Kidney (tissue), 14 donors: ENCODE measurements around the gene RGS6. TPM values are rescaled to one million over a fixed set of nuclear protein-coding genes. Genes with fewer than 3 reads are reported as not detected.

Experiments used
- DNase-seq, 5 donors: peaks; one replicate each; pipeline ENCODE4 v3.0.0-alpha.2; 2013 to 2020
- FAIRE-seq: peaks from 2 replicates; lab custom pipeline; 2012; peaks lifted over from hg19 to GRCh38; lab: Jason Lieb, UNC
- H3K27ac ChIP-seq, 2 donors: one replicate each; pipeline ENCODE4 v1.7.0; 2013; ENCODE audit warnings: low read depth in 2 of 2, low read length in 2 of 2, inconsistent platforms in 1 of 2
- H3K27me3 ChIP-seq: one replicate; pipeline ENCODE4 v1.7.1; 2013; ENCODE audit warnings: low read length, inconsistent platforms; ENCODE audit not compliant: control insufficient read depth, insufficient read depth
- H3K36me3 ChIP-seq, 3 donors: one replicate each; pipeline versions ENCODE4 v1.7.0 to v1.7.1; 2013; ENCODE audit warnings: low read length in 3 of 3, control low read depth in 1 of 3, inconsistent platforms in 1 of 3; ENCODE audit not compliant: insufficient read depth in 3 of 3, control insufficient read depth in 2 of 3
- H3K4me1 ChIP-seq, 3 donors: one replicate each; pipeline versions ENCODE4 v1.7.0 to v1.7.1; 2013; ENCODE audit warnings: low read length in 3 of 3, inconsistent platforms in 1 of 3, low read depth in 1 of 3; ENCODE audit not compliant: control insufficient read depth in 2 of 3, insufficient read depth in 2 of 3
- H3K4me3 ChIP-seq, 3 donors: one replicate each; pipeline versions ENCODE4 v1.7.0 to v1.8.1; 2013; ENCODE audit warnings: low read length in 3 of 3, control low read depth in 1 of 3, inconsistent platforms in 1 of 3
- H3K9ac ChIP-seq, 3 donors: one replicate each; pipeline versions ENCODE4 v1.7.0 to v1.7.1; 2013; ENCODE audit warnings: low read length in 3 of 3, control low read depth in 1 of 3, inconsistent platforms in 1 of 3
- H3K9me3 ChIP-seq, 3 donors: one replicate each; pipeline versions ENCODE4 v1.7.0 to v1.7.1; 2013; ENCODE audit warnings: low read length in 3 of 3, control low read depth in 1 of 3, inconsistent platforms in 1 of 3; ENCODE audit not compliant: control insufficient read depth in 2 of 3, insufficient read depth in 1 of 3
- intact Hi-C: fragments of 100-400 bp; cut with DNase I; formaldehyde crosslinking; loops from one replicate; pipeline ENCODE4 v1.11.1; 2022
- polyA plus RNA-seq: library from polyadenylated mRNA; stranded (reverse); fragments of 350-450 nt; fragmentation: Illumina TruSeq; extraction: RNeasy Lipid Tissue Mini Kit (QIAGEN cat#74804); gene quantifications from one replicate; pipeline ENCODE4 v1.2.3, GENCODE V29; 2014; ENCODE audit warnings: low read depth, low replicate concordance; ENCODE audit not compliant: insufficient read depth
- total RNA-seq: library from RNA; stranded (reverse); fragmentation: NEBNext Ultra II Directional; extraction: Animal tissue kit (Norgen Biotek cat#: 25700); gene quantifications from one replicate; pipeline ENCODE4 v1.2.1, GENCODE V29; 2021
- TF ChIP-seq, protein P1 (sequence below): IDR thresholded peaks from 3 replicates; pipeline ENCODE4 v1.5.1; 2012; ENCODE audit warnings: mild to moderate bottlenecking, moderate library complexity, borderline replicate concordance; ENCODE audit not compliant: insufficient read depth; ENCODE audit errors: extremely low read depth
- donor health status: control.
- donor health status: control.
- donor health status: control.
- donor health status: control.
- donor health status: control.
- donor health status: DM: yes; HTN: yes; CAD: no.
- donor health status: Normal renal cell carcinoma (clear cell type).

Gene RGS6
- total and polyA plus RNA-seq, 2 donors from 2014 or later, result 1.1 to 1.4 TPM

- Histone ChIP-seq H3K4me3 (no peak overlapping the region), H3K27ac (no peak overlapping the region), H3K27me3 (no peaks in the 10 kb centered on the region), H3K9me3 (no peaks in the 10 kb centered on the region), H3K36me3 (no peaks in the 10 kb centered on the region), H3K4me1 (peaks cover 0 to 3% (median 3%) of the 10 kb centered on the region in 3 donors), H3K9ac (no peak overlapping the region)
- FAIRE-seq, result no peak
- intact Hi-C loops, result no loop called here
- TF ChIP-seq, protein P1, sequence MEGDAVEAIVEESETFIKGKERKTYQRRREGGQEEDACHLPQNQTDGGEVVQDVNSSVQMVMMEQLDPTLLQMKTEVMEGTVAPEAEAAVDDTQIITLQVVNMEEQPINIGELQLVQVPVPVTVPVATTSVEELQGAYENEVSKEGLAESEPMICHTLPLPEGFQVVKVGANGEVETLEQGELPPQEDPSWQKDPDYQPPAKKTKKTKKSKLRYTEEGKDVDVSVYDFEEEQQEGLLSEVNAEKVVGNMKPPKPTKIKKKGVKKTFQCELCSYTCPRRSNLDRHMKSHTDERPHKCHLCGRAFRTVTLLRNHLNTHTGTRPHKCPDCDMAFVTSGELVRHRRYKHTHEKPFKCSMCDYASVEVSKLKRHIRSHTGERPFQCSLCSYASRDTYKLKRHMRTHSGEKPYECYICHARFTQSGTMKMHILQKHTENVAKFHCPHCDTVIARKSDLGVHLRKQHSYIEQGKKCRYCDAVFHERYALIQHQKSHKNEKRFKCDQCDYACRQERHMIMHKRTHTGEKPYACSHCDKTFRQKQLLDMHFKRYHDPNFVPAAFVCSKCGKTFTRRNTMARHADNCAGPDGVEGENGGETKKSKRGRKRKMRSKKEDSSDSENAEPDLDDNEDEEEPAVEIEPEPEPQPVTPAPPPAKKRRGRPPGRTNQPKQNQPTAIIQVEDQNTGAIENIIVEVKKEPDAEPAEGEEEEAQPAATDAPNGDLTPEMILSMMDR, result no peak
- DNase-seq, result no peak
Observed at GRCh38 chr14:72457641-72458040, 525.4 kb downstream of the RGS6 start.

GRCh38 chr14:72462056-72462455 lies 529.8 kb downstream of the RGS6 start:
- TF ChIP-seq, protein P1, result no peak
- no peaks in the 10 kb centered on the region for H3K4me1 ChIP-seq
- no peaks in the 10 kb centered on the region for H3K36me3 ChIP-seq
- no peak overlapping the region for H3K27ac ChIP-seq
- peaks cover 0 to 11% (median 3%) of the 10 kb centered on the region in 3 donors for H3K9me3 ChIP-seq
- H3K27me3 ChIP-seq, result no peaks in the 10 kb centered on the region
- intact Hi-C loops, result no loop called here
- no peak overlapping the region for H3K9ac ChIP-seq
- FAIRE-seq, result no peak
- H3K4me3 ChIP-seq, result no peak overlapping the region
- DNase-seq, result no peak

GRCh38 chr14:72463291-72463866 lies 531.1 kb downstream of the RGS6 start:
- DNase-seq, result no peak
- no peaks in the 10 kb centered on the region for H3K27me3 ChIP-seq
- no peaks in the 10 kb centered on the region for H3K36me3 ChIP-seq
- intact Hi-C loops, result no loop called here
- TF ChIP-seq, protein P1, result no peak
- no peak overlapping the region for H3K9ac ChIP-seq
- FAIRE-seq, result no peak
- H3K27ac ChIP-seq, result no peak overlapping the region
- peaks cover 0 to 12% (median 3%) of the 10 kb centered on the region in 3 donors for H3K9me3 ChIP-seq
- no peak overlapping the region for H3K4me3 ChIP-seq
- H3K4me1 ChIP-seq, result no peaks in the 10 kb centered on the region

GRCh38 chr14:72464226-72464625 lies 532.0 kb downstream of the RGS6 start:
- Histone ChIP-seq H3K36me3 (no peaks in the 10 kb centered on the region), H3K27me3 (no peaks in the 10 kb centered on the region), H3K4me3 (no peak overlapping the region), H3K9ac (no peak overlapping the region), H3K9me3 (peaks cover 0 to 12% (median 3%) of the 10 kb centered on the region in 3 donors), H3K27ac (no peak overlapping the region), H3K4me1 (no peaks in the 10 kb centered on the region)
- intact Hi-C loops, result no loop called here
- DNase-seq (no peak), FAIRE-seq (no peak)
- TF ChIP-seq, protein P1, result no peak
